Activated T-helper 2 cell treated with anti-CD3 and anti-CD28 coated beads, Interferon-gamma antibody, Interleukin-2, Interleukin-4, amounts not matched to agents 10 μg/mL and 5 μg/mL and 100 μg/mL, durations not matched to agents 14 hours and 24 hours and 36 hours (primary cell): ENCODE data around the gene CNPY1. TPM values are rescaled to one million over a fixed set of nuclear protein-coding genes. Genes with fewer than 3 reads are reported as not detected.

Experiments
- DNase-seq: peaks from one replicate; pipeline ENCODE4 v3.0.0; 2021; ENCODE audit warnings: low spot score
- H3K27ac Mint-ChIP-seq: one replicate; pipeline ENCODE4 v1.8.0; 2021; ENCODE audit warnings: mixed read lengths
- H3K27me3 Mint-ChIP-seq: one replicate; pipeline ENCODE4 v1.8.0; 2021; ENCODE audit warnings: low read depth, mixed read lengths
- H3K36me3 Mint-ChIP-seq: one replicate; pipeline ENCODE4 v1.8.0; 2021; ENCODE audit warnings: low read depth, mixed read lengths
- H3K4me1 Mint-ChIP-seq: one replicate; pipeline ENCODE4 v1.8.0; 2021; ENCODE audit warnings: low read depth, mixed read lengths
- H3K4me3 Mint-ChIP-seq: one replicate; pipeline ENCODE4 v1.8.0; 2021; ENCODE audit warnings: low read depth, mild to moderate bottlenecking, moderate library complexity, mixed read lengths
- H3K9me3 Mint-ChIP-seq: one replicate; pipeline ENCODE4 v1.8.0; 2021; ENCODE audit warnings: mixed read lengths
- intact Hi-C: fragments of 100-400 bp; cut with micrococcal nuclease; formaldehyde crosslinking; loops from one replicate; pipeline ENCODE4 v1.15.1; 2023
- total RNA-seq: library from RNA; stranded (reverse); gene quantifications from 2 replicates; pipeline ENCODE4 v1.2.3, GENCODE V29; 2022

CNPY1 gene
- total RNA-seq, 1 donor from 2014 or later = not detected

GRCh38 chr7:155560982-155561686 lies 14.8 kb upstream of the CNPY1 start:
- Mint-ChIP-seq H3K27ac (no peak overlapping the region), H3K4me1 (no peaks in the 10 kb centered on the region), H3K9me3 (no peaks in the 10 kb centered on the region), H3K36me3 (no peaks in the 10 kb centered on the region), H3K4me3 (no peak overlapping the region), H3K27me3 (no peaks in the 10 kb centered on the region)
- intact Hi-C loops = no loop called here
- no peak for DNase-seq

GRCh38 chr7:155560196-155560885 lies 14.0 kb upstream of the CNPY1 start:
- H3K36me3 Mint-ChIP-seq = no peaks in the 10 kb centered on the region
- H3K27me3 Mint-ChIP-seq = no peaks in the 10 kb centered on the region
- intact Hi-C loops = no loop called here
- no peak for DNase-seq
- no peaks in the 10 kb centered on the region for H3K9me3 Mint-ChIP-seq
- no peak overlapping the region for H3K4me3 Mint-ChIP-seq
- H3K27ac Mint-ChIP-seq = no peak overlapping the region
- H3K4me1 Mint-ChIP-seq = no peaks in the 10 kb centered on the region

- Mint-ChIP-seq H3K4me3 (no peak overlapping the region), H3K27me3 (no peaks in the 10 kb centered on the region), H3K4me1 (no peaks in the 10 kb centered on the region), H3K9me3 (no peaks in the 10 kb centered on the region), H3K36me3 (no peaks in the 10 kb centered on the region), H3K27ac (no peak overlapping the region)
- intact Hi-C loops = no loop called here
- no peak for DNase-seq
Observed at GRCh38 chr7:155559519-155560108, 13.3 kb upstream of the CNPY1 start.

GRCh38 chr7:155558961-155559360 lies 12.6 kb upstream of the CNPY1 start:
- H3K4me3 Mint-ChIP-seq = no peak overlapping the region
- H3K27me3 Mint-ChIP-seq = no peaks in the 10 kb centered on the region
- no peaks in the 10 kb centered on the region for H3K36me3 Mint-ChIP-seq
- H3K4me1 Mint-ChIP-seq = no peaks in the 10 kb centered on the region
- no peak overlapping the region for H3K27ac Mint-ChIP-seq
- H3K9me3 Mint-ChIP-seq = no peaks in the 10 kb centered on the region
- no peak for DNase-seq
- intact Hi-C loops = no loop called here

GRCh38 chr7:155558351-155558750 lies 12.0 kb upstream of the CNPY1 start:
- intact Hi-C loops = no loop called here
- Mint-ChIP-seq H3K4me1 (no peaks in the 10 kb centered on the region), H3K36me3 (no peaks in the 10 kb centered on the region), H3K27me3 (no peaks in the 10 kb centered on the region), H3K9me3 (no peaks in the 10 kb centered on the region), H3K4me3 (no peak overlapping the region), H3K27ac (no peak overlapping the region)
- no peak for DNase-seq

- H3K36me3 Mint-ChIP-seq = no peaks in the 10 kb centered on the region
- H3K9me3 Mint-ChIP-seq = no peaks in the 10 kb centered on the region
- H3K4me1 Mint-ChIP-seq = no peaks in the 10 kb centered on the region
- no peak overlapping the region for H3K27ac Mint-ChIP-seq
- DNase-seq = no peak
- intact Hi-C loops = no loop called here
- no peaks in the 10 kb centered on the region for H3K27me3 Mint-ChIP-seq
- H3K4me3 Mint-ChIP-seq = no peak overlapping the region
Observed at GRCh38 chr7:155557778-155558177, 11.4 kb upstream of the CNPY1 start.

- no peak for DNase-seq
- H3K27ac Mint-ChIP-seq = no peak overlapping the region
- H3K27me3 Mint-ChIP-seq = peaks cover 2% of the 10 kb centered on the region
- no peaks in the 10 kb centered on the region for H3K36me3 Mint-ChIP-seq
- intact Hi-C loops = no loop called here
- H3K4me3 Mint-ChIP-seq = no peak overlapping the region
- no peaks in the 10 kb centered on the region for H3K4me1 Mint-ChIP-seq
- H3K9me3 Mint-ChIP-seq = no peaks in the 10 kb centered on the region
Observed at GRCh38 chr7:155556763-155557162, 10.4 kb upstream of the CNPY1 start.

- H3K9me3 Mint-ChIP-seq = no peaks in the 10 kb centered on the region
- no peak overlapping the region for H3K27ac Mint-ChIP-seq
- no peak overlapping the region for H3K4me3 Mint-ChIP-seq
- H3K36me3 Mint-ChIP-seq = no peaks in the 10 kb centered on the region
- no peaks in the 10 kb centered on the region for H3K4me1 Mint-ChIP-seq
- peaks cover 2% of the 10 kb centered on the region for H3K27me3 Mint-ChIP-seq
- intact Hi-C loops = no loop called here
- no peak for DNase-seq
Observed at GRCh38 chr7:155555116-155555695, 8.8 kb upstream of the CNPY1 start.

GRCh38 chr7:155553871-155554270 lies 7.5 kb upstream of the CNPY1 start:
- H3K4me3 Mint-ChIP-seq = no peak overlapping the region

GRCh38 chr7:155551785-155552611 lies 5.6 kb upstream of the CNPY1 start:
- no peaks in the 10 kb centered on the region for H3K9me3 Mint-ChIP-seq
- H3K4me3 Mint-ChIP-seq = no peak overlapping the region
- no peak for DNase-seq
- H3K27me3 Mint-ChIP-seq = peaks cover 2% of the 10 kb centered on the region
- H3K27ac Mint-ChIP-seq = no peak overlapping the region
- no peaks in the 10 kb centered on the region for H3K36me3 Mint-ChIP-seq
- H3K4me1 Mint-ChIP-seq = no peaks in the 10 kb centered on the region
- intact Hi-C loops = no loop called here

More at GRCh38 chr7:155553871-155554270, 7.5 kb upstream of the CNPY1 start:
- DNase-seq = no peak
- Mint-ChIP-seq H3K27me3 (peaks cover 2% of the 10 kb centered on the region), H3K9me3 (no peaks in the 10 kb centered on the region), H3K4me1 (no peaks in the 10 kb centered on the region), H3K27ac (no peak overlapping the region), H3K36me3 (no peaks in the 10 kb centered on the region)
- intact Hi-C loops = no loop called here

GRCh38 chr7:155550916-155551315 lies 4.6 kb upstream of the CNPY1 start:
- intact Hi-C loops = no loop called here

GRCh38 chr7:155549226-155549625 lies 2.9 kb upstream of the CNPY1 start:
- H3K9me3 Mint-ChIP-seq = no peaks in the 10 kb centered on the region
- H3K36me3 Mint-ChIP-seq = no peaks in the 10 kb centered on the region
- H3K4me1 Mint-ChIP-seq = no peaks in the 10 kb centered on the region

More at GRCh38 chr7:155550916-155551315, 4.6 kb upstream of the CNPY1 start:
- Mint-ChIP-seq H3K9me3 (no peaks in the 10 kb centered on the region), H3K27ac (no peak overlapping the region), H3K27me3 (peaks cover 2% of the 10 kb centered on the region), H3K36me3 (no peaks in the 10 kb centered on the region), H3K4me1 (no peaks in the 10 kb centered on the region), H3K4me3 (no peak overlapping the region)
- no peak for DNase-seq

More at GRCh38 chr7:155549226-155549625, 2.9 kb upstream of the CNPY1 start:
- intact Hi-C loops = no loop called here
- Mint-ChIP-seq H3K27me3 (peaks cover 2% of the 10 kb centered on the region), H3K27ac (no peak overlapping the region), H3K4me3 (no peak overlapping the region)
- no peak for DNase-seq
